22Rv1 (cell line): ENCODE data around the gene TLE1.

Source experiments
- CTCF ChIP-seq: fragments of 450-650 bp; IDR thresholded peaks from 2 replicates; pipeline ENCODE4 v1.5.1; 2017; ENCODE audit warnings: mild to moderate bottlenecking
- ZFX ChIP-seq: fragments of 450-650 bp; IDR thresholded peaks from 2 replicates; pipeline ENCODE4 v1.6.1; 2017; ENCODE audit warnings: antibody characterized with exemption, borderline replicate concordance

DNA sequence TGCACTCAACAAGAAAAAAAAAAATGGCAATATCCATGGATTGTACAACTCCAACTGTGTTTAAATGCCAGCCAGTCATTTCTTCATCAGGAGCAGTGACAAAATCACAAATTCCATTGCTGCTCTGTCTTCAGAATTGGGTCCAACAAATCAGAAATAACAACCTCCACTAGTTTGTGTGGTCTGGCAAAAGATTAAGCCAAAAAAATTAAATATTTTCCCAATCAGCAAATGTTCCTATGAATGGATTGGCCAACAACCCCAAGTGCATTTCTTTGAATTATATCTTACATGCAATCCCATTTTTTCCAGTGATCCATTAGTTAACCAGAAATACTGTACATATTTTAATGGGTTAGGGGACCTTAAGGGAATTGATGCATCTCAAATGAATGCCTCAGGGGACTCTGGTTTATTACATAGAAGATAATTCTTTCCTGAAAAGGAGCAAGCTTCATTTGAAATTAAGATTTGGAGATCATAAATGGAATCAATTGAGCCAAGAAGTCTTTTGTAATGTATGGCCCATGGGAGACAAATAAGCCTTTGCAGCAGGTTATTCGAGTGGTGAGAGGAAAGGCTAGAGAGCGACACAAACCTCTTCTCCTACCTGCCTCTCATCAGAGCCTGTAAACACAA is 131.8 kb downstream of the TLE1 start:
- TF ChIP-seq CTCF = no peak
- no peak for TF ChIP-seq ZFX
